Measurements from ENCODE around the gene FOXC1.

The FOXC1 gene

DNA sequence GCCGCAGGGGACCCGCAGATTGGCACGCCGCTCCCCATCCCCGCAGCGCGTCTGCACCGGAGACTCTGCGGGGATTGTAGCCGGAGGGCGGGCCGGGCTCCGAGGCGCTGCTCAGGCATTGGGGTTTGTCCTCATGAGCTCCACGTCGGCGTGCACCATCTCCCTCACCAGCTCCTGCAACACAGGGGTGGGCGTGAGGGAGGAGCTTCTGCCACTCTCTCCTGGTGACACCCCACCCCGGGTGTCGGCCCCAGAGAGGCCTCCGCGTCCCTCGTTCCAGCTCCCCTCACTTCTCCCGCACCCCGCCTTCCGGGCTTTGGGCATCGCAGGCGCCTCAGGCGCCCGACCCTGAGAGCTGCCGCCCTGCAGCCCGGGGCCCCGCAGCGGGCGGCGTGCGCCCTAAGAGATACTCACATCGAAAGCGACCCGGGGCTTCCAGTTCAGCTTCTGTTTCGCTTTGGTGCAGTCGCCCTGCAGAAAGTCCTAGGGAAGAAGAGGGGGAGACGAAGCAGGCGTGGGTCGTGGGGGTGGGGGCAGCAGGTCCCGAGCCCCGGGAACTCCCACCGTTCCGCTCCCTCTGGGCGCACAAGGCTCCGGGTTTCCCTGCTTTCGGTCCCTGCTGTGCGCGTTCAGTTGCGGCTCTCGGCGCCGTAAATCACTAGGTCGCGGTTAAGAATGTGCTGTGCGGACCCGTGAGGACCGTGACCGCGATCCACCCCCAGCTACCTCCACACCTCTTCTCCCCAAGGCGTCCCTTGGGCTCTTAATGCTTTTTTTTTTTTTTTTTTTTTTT is 14.5 kb downstream of the FOXC1 start:
- no peak for DNase-seq (ENCODE audit: low read depth)

GRCh38 chr6:1624851-1625781 is 15.4 kb downstream of the FOXC1 start:
- DNase-seq (ENCODE audit: low read depth), result peak; percentile 24

DNA sequence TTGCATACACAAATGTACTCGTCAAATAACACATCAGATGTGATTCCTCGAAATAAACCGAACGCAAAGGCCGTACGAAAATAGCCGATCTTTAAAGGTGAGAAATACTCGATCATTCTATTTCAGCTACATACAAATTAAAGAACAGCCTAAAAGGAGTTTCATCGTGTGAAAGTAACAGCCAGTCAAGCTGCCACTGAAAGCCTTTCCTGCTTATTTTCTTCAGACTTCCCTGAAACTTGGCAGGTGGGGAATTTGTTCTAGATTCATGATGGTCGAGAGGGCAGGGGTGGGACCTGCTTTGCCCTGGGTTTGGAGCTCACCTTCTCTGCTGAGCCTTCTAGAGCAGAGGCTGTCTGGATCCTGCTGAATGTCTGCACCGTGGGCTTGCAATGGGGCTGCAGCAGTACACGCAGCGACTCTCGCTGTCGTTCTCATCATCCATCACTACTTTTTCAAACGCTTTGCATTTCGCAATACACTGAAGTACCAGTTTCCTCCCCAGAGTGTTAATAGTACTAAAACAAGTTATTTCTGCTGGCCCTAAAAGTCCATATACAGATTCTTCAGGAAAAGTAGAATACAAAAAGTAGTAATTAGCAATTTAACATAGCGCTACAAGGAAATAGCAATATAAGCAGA is 16.2 kb downstream of the FOXC1 start:
- DNase-seq (ENCODE audit: low read depth), result no peak

GRCh38 chr6:1626481-1626880 is 16.8 kb downstream of the FOXC1 start:
- DNase-seq (ENCODE audit: low read depth), result no peak

DNA sequence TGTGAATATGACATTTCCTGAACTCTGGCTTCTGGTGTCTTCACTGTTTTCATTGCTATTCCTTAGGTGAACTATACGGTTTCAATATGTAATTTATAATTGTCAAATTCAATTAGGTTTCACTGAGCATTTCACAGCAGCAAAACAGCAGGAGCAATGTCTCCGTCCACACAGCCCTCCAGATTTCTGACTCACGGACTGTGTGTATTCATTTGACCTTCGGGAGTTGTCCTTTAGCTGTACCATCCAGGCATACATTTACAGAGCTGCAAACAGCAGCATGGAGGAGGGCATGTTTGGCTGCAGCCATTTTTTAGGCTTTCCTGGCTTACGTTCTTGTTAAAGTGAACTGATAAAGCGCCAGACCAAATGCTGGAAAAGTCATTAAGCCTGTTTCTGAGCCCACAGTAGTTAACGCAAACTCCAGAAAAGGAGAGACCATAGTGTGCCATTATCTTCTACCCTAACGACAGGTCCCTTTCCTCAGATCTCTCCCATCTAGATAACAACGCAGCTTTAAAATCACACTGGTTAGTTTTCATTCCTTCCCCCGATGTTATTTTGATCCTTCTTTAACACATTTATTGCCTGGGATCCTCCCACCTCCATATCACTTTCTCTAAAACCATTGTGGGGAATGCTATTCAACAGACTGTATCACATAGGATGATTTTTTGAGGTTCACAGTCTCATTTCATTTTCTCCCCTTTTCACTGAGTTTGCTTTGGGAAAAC is 18.3 kb downstream of the FOXC1 start:
- DNase-seq (ENCODE audit: low read depth), result no peak

DNA sequence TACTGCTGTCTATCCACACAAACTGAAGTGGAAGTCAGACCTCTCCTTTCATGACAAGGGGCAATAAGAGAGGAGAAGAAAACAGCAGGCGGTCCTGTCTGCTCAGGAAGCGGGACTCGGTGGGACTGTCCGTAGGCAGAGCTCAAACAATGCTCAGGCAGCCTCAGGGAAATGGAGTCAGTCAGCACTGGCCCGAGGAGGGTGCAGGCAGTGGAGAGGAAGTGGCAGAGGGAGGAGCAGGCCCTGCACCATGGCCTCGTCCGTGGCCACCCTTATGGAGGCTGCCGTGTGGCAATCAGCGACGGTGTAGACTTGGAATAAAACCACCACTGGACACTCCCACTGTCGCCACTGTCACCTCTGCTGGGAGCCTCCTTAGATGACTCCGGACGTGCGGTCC is 19.6 kb downstream of the FOXC1 start:
- DNase-seq (ENCODE audit: low read depth), result no peak

DNA sequence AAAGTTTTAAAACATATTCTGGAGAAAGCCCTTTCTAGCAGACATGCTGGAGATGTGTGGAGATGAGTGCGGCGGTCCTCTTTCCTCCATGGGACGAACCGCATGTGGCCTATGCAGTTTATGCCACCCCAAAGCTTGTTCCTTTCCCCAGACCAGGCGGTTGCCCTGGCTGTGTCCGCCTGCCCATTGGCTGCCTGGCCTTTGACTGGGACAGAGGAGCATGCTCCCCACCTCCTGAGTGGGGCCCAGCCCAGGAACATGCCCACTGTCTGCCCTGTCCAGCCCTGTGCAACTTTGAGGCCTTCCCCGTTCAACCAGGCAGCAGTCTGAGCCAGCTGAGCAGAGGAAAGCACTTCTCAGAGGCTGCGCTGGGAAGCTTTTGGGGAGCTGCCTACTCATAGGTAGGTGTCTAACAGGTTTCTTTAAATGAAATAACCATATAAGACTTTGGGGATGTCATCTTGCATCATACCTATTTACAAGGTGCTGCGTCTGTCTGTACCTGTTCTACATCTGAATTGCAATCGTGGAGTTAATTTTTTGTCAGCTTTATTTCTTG is 20.6 kb downstream of the FOXC1 start:
- no peak for DNase-seq (ENCODE audit: low read depth)

DNA sequence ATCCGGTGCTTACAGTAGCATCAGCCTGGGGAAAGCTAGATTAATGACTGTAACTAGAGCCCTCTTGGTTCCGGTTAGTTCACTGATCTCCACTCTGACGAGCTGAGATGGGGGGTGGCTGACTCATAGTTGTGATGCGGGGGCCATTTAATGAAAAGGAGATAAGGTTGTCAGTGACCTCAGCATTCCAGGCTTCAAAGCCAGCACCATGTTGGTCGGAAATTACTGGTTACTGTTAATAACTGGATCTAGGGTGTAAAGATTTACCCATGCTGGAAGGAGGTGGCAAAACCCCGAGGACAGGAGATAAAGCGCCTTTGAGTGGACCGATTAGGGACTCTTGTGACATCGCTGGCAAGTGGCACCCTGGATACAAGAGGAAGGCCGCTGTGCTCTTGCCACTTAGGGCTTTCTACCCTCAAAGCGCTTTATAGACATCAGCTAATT is 21.1 kb downstream of the FOXC1 start:
- DNase-seq (ENCODE audit: low read depth), result no peak

DNA sequence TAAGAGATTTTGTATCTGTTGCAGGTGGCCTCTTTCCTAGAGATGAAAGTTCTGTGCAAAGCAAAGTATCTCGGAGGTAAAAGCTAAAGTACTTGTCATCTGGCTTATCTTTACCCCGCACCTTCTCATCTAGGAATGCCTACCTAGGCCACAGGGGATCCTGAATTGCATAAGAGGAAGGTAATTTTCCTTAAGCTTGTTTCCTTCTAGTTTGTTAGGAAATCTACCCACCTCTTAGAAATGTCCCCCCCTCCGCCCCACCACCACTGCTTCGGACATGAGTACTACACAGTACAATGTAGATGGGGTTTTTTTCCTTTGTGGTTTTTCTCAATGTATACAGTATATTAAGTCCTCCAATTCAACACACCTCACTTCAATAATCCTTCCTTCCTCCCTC is 21.5 kb downstream of the FOXC1 start:
- DNase-seq (ENCODE audit: low read depth), result no peak

GRCh38 chr6:1633366-1634021 is 23.8 kb downstream of the FOXC1 start:
- no peak for DNase-seq (ENCODE audit: low read depth)

DNA sequence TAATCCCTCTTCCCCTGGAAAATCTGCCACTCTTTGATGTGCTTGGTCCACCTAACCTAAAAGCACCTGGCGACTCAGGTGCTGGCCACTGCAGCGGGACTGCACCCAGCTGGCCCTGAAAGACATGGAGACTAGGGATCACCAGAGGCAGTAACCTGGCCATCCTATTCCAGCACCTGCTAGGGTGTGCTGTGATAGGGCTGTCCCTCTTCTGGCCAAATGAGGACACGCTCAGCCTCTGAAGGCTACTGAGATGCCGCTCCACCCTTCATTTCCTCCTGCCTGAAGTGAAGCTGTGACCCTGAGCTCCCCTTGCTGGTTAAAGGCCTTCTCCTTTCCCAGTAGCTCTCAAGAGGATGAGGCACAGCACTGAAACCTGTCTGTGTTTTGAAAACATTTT is 24.4 kb downstream of the FOXC1 start:
- DNase-seq (ENCODE audit: low read depth), result no peak

DNA sequence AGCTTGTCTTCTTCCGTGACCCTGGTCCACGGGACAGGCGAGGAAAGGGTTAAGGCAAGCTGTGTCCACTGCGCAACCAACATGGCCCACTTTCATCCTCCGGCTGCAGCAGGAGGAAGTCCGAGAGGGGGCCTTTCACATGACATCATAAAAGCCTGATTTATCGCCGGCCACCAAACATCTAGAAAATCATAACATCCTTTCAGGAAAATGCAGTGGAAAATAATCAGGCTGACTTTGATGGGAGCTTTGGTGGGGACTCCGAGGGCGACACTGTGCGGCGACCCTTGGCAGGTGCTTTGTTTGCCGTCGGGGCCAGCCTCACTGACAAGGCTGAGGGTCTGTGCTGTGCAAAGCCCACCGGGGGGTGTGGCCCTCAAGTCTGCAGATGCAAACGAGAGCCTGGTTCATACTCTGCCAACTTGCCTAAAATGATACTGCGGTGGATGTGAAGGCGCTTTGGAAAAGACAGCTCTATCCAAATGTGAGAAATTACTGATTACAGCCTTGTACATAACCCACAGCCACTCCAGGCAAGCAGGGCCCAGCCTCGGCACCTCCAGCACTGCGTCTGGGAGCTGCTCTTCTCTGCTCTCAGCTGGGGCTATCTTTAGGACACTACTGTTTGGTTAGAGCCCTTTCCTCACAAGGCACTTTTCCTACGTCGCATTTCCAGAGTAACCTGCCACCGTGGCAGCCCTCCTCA is 25.7 kb downstream of the FOXC1 start:
- DNase-seq (ENCODE audit: low read depth), result no peak

DNA sequence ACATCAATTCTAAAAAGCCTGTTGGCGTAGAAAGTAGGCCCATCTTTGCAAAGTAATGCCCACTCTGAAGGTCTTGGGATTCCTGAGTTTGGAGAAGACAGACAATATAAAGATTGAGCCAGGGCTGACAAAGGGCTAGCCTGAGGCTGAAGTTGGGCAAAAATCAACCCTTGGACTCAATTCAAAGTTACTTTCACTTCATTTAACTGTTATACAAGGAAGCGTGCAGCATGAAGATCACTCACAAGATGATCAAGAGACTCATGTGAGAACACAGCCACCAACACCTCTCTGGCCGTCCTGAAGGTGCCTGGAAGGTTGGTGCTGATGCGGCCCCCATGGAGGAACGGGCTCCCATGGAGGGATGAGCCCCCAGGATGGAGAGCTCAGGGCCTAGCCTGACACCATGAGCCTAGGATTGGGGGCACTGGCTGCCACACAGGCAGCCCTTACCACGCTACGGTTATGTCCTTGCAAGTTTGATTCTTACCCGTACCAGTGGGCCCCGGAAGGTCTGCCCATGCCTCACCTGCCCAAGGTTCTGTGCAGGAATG is 26.6 kb downstream of the FOXC1 start:
- DNase-seq (ENCODE audit: low read depth), result no peak

DNA sequence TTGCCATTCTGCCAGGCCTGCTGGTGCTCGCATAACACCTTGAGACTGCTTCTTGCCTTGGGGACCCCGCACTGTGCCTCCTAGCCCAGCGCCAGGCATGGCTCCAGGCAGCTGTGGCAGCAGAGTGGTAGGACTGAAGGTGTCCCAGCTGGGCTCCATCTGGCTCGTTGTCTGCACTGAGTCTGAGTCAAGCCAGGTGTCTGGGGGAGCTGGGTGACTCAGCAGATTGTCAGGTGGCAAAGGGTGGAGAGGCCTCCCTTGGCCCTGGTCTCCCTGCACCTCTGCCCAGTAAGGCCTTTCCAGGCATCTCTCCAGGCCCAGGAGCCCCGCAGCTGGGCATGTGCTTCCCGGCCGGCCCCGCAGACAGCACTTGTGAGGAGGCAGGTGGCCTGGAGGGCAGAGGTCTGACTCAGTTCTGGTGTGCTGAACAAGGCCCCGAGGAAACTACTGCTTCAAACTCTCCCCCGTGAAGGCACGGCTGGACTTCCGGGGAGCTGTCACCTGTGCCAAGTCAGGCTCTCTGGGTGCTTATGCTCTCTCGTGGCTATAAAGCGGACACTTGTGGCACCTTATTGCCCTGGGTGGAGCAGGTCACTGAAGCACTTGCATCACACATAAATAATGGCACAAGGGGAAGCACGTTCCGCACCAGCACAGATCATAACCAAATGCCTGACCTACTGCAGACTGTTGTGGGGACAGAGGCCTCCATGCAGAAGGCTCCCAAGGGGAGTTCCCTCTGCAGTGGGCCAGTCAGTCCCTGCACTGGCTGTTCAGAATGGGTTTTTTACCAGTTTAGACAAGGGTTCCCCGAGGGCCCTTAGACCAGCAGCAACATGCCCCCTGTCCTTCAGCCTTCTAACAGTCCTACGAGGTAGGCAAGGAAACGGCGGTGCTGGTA is 27.5 kb downstream of the FOXC1 start:
- no peak for DNase-seq (ENCODE audit: low read depth)

DNA sequence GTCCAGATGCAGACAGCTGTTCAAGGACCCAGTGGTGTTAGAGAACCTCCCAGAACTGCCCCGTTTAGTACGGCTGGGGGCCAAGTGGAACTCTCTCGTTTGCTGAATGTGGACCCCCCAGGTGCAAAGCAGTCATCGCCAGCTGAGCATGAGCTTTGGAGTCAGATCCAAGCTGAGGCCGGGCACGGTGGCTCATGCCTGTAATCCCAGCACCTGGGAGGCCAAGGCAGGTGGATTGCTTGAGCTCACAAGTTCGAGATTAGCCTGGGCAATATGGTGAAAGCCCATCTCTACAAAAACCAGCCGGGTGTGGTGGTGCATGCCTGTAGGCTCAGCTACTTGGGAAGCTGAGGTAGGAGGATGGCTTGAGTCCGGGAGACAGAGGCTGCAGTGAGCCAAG is 29.7 kb downstream of the FOXC1 start:
- DNase-seq (ENCODE audit: low read depth), result no peak

DNA sequence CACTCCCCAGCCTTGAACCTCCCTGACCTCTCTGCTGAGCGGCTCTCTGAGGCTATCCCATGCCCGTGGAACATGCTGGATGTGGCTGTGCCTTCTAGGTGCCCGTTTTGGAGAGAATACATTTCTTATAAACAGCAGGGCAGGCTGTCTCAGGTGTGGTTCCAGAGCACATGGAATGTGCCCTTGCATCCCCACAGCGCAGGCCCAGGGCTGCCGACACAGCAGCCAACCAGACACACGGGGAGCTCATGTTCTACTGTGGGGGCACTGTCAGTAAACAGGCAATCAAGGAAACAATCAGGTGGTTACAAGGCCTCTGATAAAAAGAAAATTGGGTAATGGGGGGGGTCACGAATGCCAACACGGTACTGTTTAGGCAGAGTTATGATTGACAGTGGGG is 30.8 kb downstream of the FOXC1 start:
- no peak for DNase-seq (ENCODE audit: low read depth)

GRCh38 chr6:1641343-1641885 is 31.7 kb downstream of the FOXC1 start:
- DNase-seq (ENCODE audit: low read depth), result no peak

DNA sequence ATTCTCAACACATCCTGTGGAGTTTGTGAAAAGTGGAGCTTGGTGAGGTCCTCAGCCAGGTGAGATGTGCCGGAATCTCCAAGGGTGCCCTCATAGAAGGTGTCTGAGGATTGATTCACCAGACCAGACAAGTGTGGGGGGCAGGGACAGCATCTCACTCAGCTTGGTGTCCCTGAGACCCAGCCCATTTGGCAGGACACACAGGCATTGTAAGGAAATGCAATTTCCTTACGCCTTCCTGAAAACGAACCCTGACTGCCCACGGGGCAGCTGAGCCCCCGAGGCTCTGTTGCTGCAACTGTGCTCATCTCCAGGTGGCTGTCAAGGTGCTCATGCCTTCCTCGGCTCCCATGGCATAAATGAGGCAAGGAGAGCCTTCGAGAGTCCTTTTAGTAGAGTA is 33.4 kb downstream of the FOXC1 start:
- DNase-seq (ENCODE audit: low read depth), result no peak

Measured in fibroblast of gingiva (primary cell).